Measurements from ENCODE around the gene PPFIA1.

Gene PPFIA1

GRCh38 chr11:70297341-70297740 is 26.9 kb downstream of the PPFIA1 start:
- DNase-seq (ENCODE audit: low spot score): no peak

- no peak for DNase-seq (ENCODE audit: low spot score)
These were observed 27.9 kb downstream of the PPFIA1 start for GRCh38 chr11:70298243-70298915.

- no peak for DNase-seq (ENCODE audit: low spot score)
These were observed 29.1 kb downstream of the PPFIA1 start for GRCh38 chr11:70299636-70300035.

GRCh38 chr11:70301191-70301590 is 30.7 kb downstream of the PPFIA1 start:
- DNase-seq (ENCODE audit: low spot score): no peak

GRCh38 chr11:70301721-70302418 is 31.4 kb downstream of the PPFIA1 start:
- no peak for DNase-seq (ENCODE audit: low spot score)

- no peak for DNase-seq (ENCODE audit: low spot score)
These were observed 31.9 kb downstream of the PPFIA1 start for GRCh38 chr11:70302419-70302752.

- DNase-seq (ENCODE audit: low spot score): no peak
These were observed 32.6 kb downstream of the PPFIA1 start for GRCh38 chr11:70303070-70303469.

GRCh38 chr11:70304208-70304603 is 33.7 kb downstream of the PPFIA1 start:
- no peak for DNase-seq (ENCODE audit: low spot score)

GRCh38 chr11:70305501-70305900 is 35.0 kb downstream of the PPFIA1 start:
- DNase-seq (ENCODE audit: low spot score): no peak

- DNase-seq (ENCODE audit: low spot score): peak; percentile 18
These were observed 36.1 kb downstream of the PPFIA1 start for GRCh38 chr11:70306586-70307033.

- peak; percentile 62 for DNase-seq (ENCODE audit: low spot score)
These were observed 36.7 kb downstream of the PPFIA1 start for GRCh38 chr11:70307176-70307575.

- DNase-seq (ENCODE audit: low spot score): no peak
These were observed 41.1 kb downstream of the PPFIA1 start for GRCh38 chr11:70311616-70312015.

GRCh38 chr11:70312401-70313357 is 42.2 kb downstream of the PPFIA1 start:
- no peak for DNase-seq (ENCODE audit: low spot score)

GRCh38 chr11:70313945-70314344 is 43.5 kb downstream of the PPFIA1 start:
- DNase-seq (ENCODE audit: low spot score): no peak

GRCh38 chr11:70314730-70315129 is 44.2 kb downstream of the PPFIA1 start:
- DNase-seq (ENCODE audit: low spot score): no peak

GRCh38 chr11:70315716-70316115 is 45.2 kb downstream of the PPFIA1 start:
- no peak for DNase-seq (ENCODE audit: low spot score)

- DNase-seq (ENCODE audit: low spot score): no peak
These were observed 47.3 kb downstream of the PPFIA1 start for GRCh38 chr11:70317581-70318305.

- DNase-seq (ENCODE audit: low spot score): no peak
These were observed 49.0 kb downstream of the PPFIA1 start for GRCh38 chr11:70319396-70320076.

- DNase-seq (ENCODE audit: low spot score): no peak
These were observed 52.2 kb downstream of the PPFIA1 start for GRCh38 chr11:70322666-70323065.

- no peak for DNase-seq (ENCODE audit: low spot score)
These were observed 53.3 kb downstream of the PPFIA1 start for GRCh38 chr11:70323806-70324205.

- DNase-seq (ENCODE audit: low spot score): no peak
These were observed 54.1 kb downstream of the PPFIA1 start for GRCh38 chr11:70324376-70325115.
